ENCODE results near the gene CCDC187. TPM values are rescaled to one million over a fixed set of nuclear protein-coding genes. Genes with fewer than 3 reads are reported as not detected.

The CCDC187 gene
- total RNA-seq, 1 donor: not detected

GRCh38 chr9:136346927-136347465, 43.1 kb upstream of the CCDC187 start:
- Histone ChIP-seq H3K27me3 (ENCODE audit: insufficient read depth, low read length) (no peaks in the 10 kb centered on the region), H3K27ac (ENCODE audit: low read depth, low read length) (no peak overlapping the region), H3K36me3 (ENCODE audit: insufficient read depth, low read length) (peaks cover 16% of the 10 kb centered on the region), H3K4me2 (ENCODE audit: insufficient read depth, low read length) (peak overlapping the region; percentile 28), H2AFZ (ENCODE audit: low read length) (no peak overlapping the region), H3K4me1 (ENCODE audit: insufficient read depth, low read length) (peaks cover 27% of the 10 kb centered on the region), H4K20me1 (ENCODE audit: insufficient read depth, low read length) (peaks cover 39% of the 10 kb centered on the region), H3K4me3 (ENCODE audit: insufficient read depth, low read length) (no peak overlapping the region), H3K9me3 (ENCODE audit: low read depth, low read length) (no peaks in the 10 kb centered on the region), H3K79me2 (ENCODE audit: insufficient read depth, low read length) (no peaks in the 10 kb centered on the region)
- TF ChIP-seq, protein P1, sequence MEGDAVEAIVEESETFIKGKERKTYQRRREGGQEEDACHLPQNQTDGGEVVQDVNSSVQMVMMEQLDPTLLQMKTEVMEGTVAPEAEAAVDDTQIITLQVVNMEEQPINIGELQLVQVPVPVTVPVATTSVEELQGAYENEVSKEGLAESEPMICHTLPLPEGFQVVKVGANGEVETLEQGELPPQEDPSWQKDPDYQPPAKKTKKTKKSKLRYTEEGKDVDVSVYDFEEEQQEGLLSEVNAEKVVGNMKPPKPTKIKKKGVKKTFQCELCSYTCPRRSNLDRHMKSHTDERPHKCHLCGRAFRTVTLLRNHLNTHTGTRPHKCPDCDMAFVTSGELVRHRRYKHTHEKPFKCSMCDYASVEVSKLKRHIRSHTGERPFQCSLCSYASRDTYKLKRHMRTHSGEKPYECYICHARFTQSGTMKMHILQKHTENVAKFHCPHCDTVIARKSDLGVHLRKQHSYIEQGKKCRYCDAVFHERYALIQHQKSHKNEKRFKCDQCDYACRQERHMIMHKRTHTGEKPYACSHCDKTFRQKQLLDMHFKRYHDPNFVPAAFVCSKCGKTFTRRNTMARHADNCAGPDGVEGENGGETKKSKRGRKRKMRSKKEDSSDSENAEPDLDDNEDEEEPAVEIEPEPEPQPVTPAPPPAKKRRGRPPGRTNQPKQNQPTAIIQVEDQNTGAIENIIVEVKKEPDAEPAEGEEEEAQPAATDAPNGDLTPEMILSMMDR (IDR thresholded peaks at IDR 0.05; ENCODE audit: extremely low read depth, low read depth, low read length): no peak
- no peak for DNase-seq (ENCODE audit: insufficient read length, low spot score, missing footprints)

DNA sequence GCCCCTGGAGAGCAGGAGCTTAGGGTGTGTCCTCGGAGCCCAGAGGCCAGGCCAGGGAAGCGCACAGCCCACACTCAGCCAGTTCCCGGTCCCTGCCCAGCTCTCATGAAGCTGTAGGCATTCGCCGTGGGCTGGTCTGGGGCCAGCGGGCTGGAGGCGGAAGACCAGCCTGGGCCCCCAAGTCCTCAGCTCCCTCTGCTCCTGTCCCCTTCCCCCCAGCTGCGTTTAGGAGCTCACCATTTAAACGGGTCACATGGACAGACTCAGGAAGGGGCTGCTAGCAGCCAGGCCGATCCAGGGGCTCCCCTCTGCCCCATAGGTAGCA, 42.2 kb upstream of the CCDC187 start:
- peaks cover 40% of the 10 kb centered on the region for H4K20me1 ChIP-seq (ENCODE audit: insufficient read depth, low read length)
- peak overlapping the region; percentile 13 for H3K4me3 ChIP-seq (ENCODE audit: insufficient read depth, low read length)
- no peak overlapping the region for H2AFZ ChIP-seq (ENCODE audit: low read length)
- DNase-seq (ENCODE audit: insufficient read length, low spot score, missing footprints): no peak
- peak overlapping the region; percentile 60 for H3K4me2 ChIP-seq (ENCODE audit: insufficient read depth, low read length)
- no peaks in the 10 kb centered on the region for H3K9me3 ChIP-seq (ENCODE audit: low read depth, low read length)
- no peaks in the 10 kb centered on the region for H3K79me2 ChIP-seq (ENCODE audit: insufficient read depth, low read length)
- TF ChIP-seq, protein P1 (IDR thresholded peaks at IDR 0.05; ENCODE audit: extremely low read depth, low read depth, low read length): no peak
- H3K27me3 ChIP-seq (ENCODE audit: insufficient read depth, low read length): no peaks in the 10 kb centered on the region
- H3K4me1 ChIP-seq (ENCODE audit: insufficient read depth, low read length): peaks cover 27% of the 10 kb centered on the region
- H3K27ac ChIP-seq (ENCODE audit: low read depth, low read length): no peak overlapping the region
- H3K36me3 ChIP-seq (ENCODE audit: insufficient read depth, low read length): peaks cover 23% of the 10 kb centered on the region

DNA sequence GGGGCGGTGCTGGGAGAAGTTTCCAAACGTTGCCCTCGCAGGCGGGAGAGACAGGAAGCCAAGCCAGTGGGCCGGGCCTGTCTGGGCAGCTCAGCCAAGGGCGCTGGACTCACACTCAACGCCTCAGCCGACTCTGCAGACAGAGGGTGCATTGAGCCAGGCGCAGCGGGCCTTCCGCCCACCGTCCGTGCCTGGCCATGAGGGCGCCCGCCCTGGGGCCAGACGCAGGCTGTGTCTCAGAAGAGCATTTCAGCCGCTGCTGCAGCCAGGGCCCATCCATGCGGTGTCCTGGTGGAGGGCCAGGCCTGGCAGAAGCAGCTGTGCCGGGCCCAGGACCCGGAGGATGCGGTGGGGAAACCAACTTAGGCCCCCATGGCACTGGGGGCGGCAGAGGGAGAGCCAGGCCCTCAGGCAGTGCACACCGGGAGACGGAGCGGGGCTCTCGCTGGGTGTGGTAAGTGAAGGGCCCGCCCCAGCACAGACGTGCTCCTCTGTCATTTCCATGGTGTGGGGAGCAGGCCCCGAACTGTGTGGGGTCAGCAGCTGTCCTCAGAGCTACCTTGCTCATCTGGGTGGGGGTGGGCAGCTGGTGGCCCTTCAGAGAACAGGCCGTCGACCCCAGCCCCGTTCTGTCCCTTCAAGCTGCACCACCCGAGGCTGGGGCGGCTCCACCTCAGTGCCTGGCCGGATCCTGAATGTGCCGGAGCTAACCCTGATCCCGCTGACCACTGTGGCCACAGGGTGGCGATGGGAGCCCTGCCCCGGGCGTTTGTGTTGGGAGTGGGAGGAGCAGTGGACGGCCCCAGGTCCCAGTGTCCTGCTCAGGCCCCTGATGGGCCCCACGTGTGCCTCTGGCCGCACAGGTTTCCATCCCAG, 41.6 kb upstream of the CCDC187 start:
- Histone ChIP-seq H3K36me3 (ENCODE audit: insufficient read depth, low read length) (peaks cover 29% of the 10 kb centered on the region), H4K20me1 (ENCODE audit: insufficient read depth, low read length) (peaks cover 37% of the 10 kb centered on the region), H3K9me3 (ENCODE audit: low read depth, low read length) (no peaks in the 10 kb centered on the region), H3K4me3 (ENCODE audit: insufficient read depth, low read length) (peak overlapping the region; percentile 28), H3K79me2 (ENCODE audit: insufficient read depth, low read length) (no peaks in the 10 kb centered on the region), H3K27me3 (ENCODE audit: insufficient read depth, low read length) (no peaks in the 10 kb centered on the region), H3K4me1 (ENCODE audit: insufficient read depth, low read length) (peaks cover 27% of the 10 kb centered on the region), H3K4me2 (ENCODE audit: insufficient read depth, low read length) (peak overlapping the region; percentile 60), H3K27ac (ENCODE audit: low read depth, low read length) (peak overlapping the region; percentile 33), H2AFZ (ENCODE audit: low read length) (no peak overlapping the region)
- peak; percentile 98 for DNase-seq (ENCODE audit: insufficient read length, low spot score, missing footprints)
- TF ChIP-seq, protein P1 (IDR thresholded peaks at IDR 0.05; ENCODE audit: extremely low read depth, low read depth, low read length): peak; percentile 50

DNA sequence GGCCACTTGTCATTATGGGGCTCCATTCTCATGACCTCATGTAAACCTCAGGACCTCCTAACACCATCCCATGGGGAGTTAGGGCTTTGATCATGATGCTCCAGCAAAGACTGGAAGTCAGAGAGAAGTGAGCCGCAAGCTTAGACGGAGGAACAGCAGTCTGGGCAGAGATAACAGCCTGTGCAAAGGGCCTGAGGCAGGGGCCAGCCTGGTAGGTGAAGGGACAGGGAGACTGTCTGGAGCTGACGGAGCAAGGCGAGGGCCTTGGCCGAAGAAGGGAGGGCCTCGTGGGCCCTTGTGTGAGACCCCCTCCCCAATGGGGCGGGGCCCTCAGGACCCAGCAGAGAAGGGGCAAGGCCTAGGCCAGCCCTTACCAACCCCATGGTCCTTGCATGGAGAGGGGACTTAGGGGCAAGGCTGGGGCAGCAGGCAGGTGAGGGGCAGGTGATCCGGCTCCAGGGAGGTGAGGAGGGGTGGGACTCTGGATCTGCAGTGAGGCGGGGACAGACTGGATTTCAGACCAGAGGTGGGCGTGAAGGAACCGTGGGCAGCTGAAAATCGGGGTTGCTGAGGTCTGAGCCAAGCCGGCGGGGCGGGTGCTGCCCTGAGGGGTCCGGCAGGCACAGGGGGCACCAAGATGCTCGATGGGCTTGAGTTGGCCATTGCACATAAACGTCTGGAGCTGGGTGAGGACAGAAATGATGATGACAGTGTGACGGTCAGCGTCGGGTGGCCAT, 40.8 kb upstream of the CCDC187 start:
- H4K20me1 ChIP-seq (ENCODE audit: insufficient read depth, low read length): peaks cover 42% of the 10 kb centered on the region

More for the DNA sequence above, 40.8 kb upstream of the CCDC187 start:
- Histone ChIP-seq H3K4me1 (ENCODE audit: insufficient read depth, low read length) (peaks cover 27% of the 10 kb centered on the region), H3K9me3 (ENCODE audit: low read depth, low read length) (no peaks in the 10 kb centered on the region), H3K4me2 (ENCODE audit: insufficient read depth, low read length) (peak overlapping the region; percentile 60), H2AFZ (ENCODE audit: low read length) (no peak overlapping the region), H3K36me3 (ENCODE audit: insufficient read depth, low read length) (peaks cover 35% of the 10 kb centered on the region), H3K27ac (ENCODE audit: low read depth, low read length) (peak overlapping the region; percentile 12), H3K4me3 (ENCODE audit: insufficient read depth, low read length) (no peak overlapping the region), H3K79me2 (ENCODE audit: insufficient read depth, low read length) (no peaks in the 10 kb centered on the region), H3K27me3 (ENCODE audit: insufficient read depth, low read length) (no peaks in the 10 kb centered on the region)
- TF ChIP-seq, protein P1 (IDR thresholded peaks at IDR 0.05; ENCODE audit: extremely low read depth, low read depth, low read length): no peak
- no peak for DNase-seq (ENCODE audit: insufficient read length, low spot score, missing footprints)

Measured in osteoblast (primary cell).